Inflammatory macrophage treated with lipopolysaccharide for 1 hour (primary cell): ENCODE results near the gene C8A.

ENCODE experiments used
- DNase-seq, 2 donors: peaks; one replicate each; pipeline ENCODE4 v3.0.0-alpha.2; 2020 to 2022

The C8A gene

GRCh38 chr1:56929492-56929891, 74.9 kb downstream of the C8A start:
- no peak for DNase-seq

- DNase-seq = no peak
Observed at GRCh38 chr1:56931211-56931610, 76.6 kb downstream of the C8A start.

- no peak for DNase-seq
Observed at GRCh38 chr1:56931686-56932085, 77.1 kb downstream of the C8A start.

GRCh38 chr1:56933161-56933560, 78.6 kb downstream of the C8A start:
- no peak for DNase-seq

GRCh38 chr1:56933606-56934005, 79.0 kb downstream of the C8A start:
- DNase-seq = no peak

- no peak for DNase-seq
Observed at GRCh38 chr1:56934430-56935060, 79.9 kb downstream of the C8A start.

GRCh38 chr1:56938646-56939045, 84.0 kb downstream of the C8A start:
- DNase-seq = no peak

- no peak for DNase-seq
Observed at GRCh38 chr1:56939209-56939608, 84.6 kb downstream of the C8A start.

GRCh38 chr1:56940039-56940438, 85.4 kb downstream of the C8A start:
- DNase-seq = no peak

GRCh38 chr1:56948403-56949023, 93.9 kb downstream of the C8A start:
- DNase-seq = no peak

GRCh38 chr1:56952501-56952900, 97.9 kb downstream of the C8A start:
- DNase-seq = no peak

- no peak for DNase-seq
Observed at GRCh38 chr1:56953386-56953785, 98.8 kb downstream of the C8A start.

- no peak for DNase-seq
Observed at GRCh38 chr1:56954664-56955063, 100.1 kb downstream of the C8A start.

- no peak for DNase-seq
Observed at GRCh38 chr1:56957931-56958330, 103.3 kb downstream of the C8A start.

GRCh38 chr1:56958526-56958925, 103.9 kb downstream of the C8A start:
- no peak for DNase-seq

GRCh38 chr1:56961426-56961825, 106.8 kb downstream of the C8A start:
- DNase-seq = no peak

GRCh38 chr1:56963667-56964066, 109.1 kb downstream of the C8A start:
- DNase-seq = no peak

- no peak for DNase-seq
Observed at GRCh38 chr1:56964349-56965017, 109.9 kb downstream of the C8A start.

GRCh38 chr1:56965191-56965590, 110.6 kb downstream of the C8A start:
- no peak for DNase-seq

GRCh38 chr1:56965916-56966697, 111.5 kb downstream of the C8A start, which contains the start of gene C8B:
Gene C8B (minus strand): TSS chr1:56966015. CDS start chr1:56965948, 67 bp downstream.
- DNase-seq = no peak

GRCh38 chr1:56966698-56966999, 112.1 kb downstream of the C8A start:
- no peak for DNase-seq

GRCh38 chr1:56967355-56967754, 112.8 kb downstream of the C8A start:
- no peak for DNase-seq
